Fibroblast of peridontal ligament (primary cell): Measurements from ENCODE around the gene TFF2.

ENCODE experiments used
- DNase-seq: peaks from one replicate; pipeline ENCODE4 v3.0.0-alpha.2; 2010; ENCODE audit errors: extremely low read depth

Gene TFF2

GRCh38 chr21:42350927-42351426, at the start of gene TFF2:
Gene TFF2 (minus strand): TSS chr21:42350994. CDS start chr21:42350957, 37 bp downstream.
- no peak for DNase-seq

DNA sequence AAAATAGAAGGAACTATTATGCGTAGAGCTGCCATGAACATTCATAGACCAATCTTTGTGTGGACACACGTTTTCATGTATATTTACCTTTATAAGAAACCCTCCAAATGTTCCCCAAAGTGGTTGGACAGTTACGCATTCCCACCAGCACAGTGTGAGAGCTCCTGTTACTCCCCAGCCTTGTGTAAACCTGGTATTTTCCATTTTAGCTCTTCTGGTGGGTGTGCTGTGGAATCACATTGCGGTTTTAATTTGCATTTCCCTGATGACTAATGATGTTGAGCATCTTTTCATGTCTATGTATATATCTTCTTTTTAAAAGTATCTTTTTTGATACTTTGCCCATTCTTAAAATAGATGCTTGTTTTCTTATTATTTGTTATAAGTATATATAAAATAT, 49.7 kb upstream of the TFF2 start:
- no peak for DNase-seq

- no peak for DNase-seq
These were observed 47.7 kb upstream of the TFF2 start for GRCh38 chr21:42398436-42399028.

DNA sequence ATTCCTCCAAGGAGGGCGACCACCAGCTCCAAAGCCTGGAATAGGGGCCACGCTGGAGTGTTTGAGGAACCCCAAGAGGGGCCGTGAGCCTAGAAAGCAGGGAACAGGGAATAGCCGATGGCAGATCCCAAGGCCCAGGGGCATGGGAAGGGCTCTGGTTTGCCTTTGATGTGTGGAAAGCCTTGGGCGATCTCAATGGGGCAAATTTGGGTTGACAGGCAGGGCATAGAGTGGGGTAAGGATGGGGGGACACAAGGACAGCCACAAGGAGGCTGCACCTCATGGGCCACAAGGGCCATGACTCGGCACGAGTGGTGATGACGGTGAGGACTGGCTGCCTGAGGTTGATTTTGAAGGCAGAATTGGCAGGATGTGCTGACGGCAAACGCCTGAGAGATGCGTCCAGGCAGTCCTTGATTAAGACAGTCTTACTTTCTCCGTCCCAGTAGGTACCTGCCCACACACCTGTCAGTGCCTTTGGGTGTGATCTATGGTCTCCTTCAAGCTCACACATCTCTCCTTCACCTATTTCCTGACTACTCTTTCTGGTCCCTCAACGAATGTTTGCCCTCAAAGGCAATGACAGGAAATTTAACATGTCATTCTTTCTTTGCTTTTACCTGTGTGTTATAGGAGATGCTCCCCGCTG, 47.1 kb upstream of the TFF2 start:
- no peak for DNase-seq

DNA sequence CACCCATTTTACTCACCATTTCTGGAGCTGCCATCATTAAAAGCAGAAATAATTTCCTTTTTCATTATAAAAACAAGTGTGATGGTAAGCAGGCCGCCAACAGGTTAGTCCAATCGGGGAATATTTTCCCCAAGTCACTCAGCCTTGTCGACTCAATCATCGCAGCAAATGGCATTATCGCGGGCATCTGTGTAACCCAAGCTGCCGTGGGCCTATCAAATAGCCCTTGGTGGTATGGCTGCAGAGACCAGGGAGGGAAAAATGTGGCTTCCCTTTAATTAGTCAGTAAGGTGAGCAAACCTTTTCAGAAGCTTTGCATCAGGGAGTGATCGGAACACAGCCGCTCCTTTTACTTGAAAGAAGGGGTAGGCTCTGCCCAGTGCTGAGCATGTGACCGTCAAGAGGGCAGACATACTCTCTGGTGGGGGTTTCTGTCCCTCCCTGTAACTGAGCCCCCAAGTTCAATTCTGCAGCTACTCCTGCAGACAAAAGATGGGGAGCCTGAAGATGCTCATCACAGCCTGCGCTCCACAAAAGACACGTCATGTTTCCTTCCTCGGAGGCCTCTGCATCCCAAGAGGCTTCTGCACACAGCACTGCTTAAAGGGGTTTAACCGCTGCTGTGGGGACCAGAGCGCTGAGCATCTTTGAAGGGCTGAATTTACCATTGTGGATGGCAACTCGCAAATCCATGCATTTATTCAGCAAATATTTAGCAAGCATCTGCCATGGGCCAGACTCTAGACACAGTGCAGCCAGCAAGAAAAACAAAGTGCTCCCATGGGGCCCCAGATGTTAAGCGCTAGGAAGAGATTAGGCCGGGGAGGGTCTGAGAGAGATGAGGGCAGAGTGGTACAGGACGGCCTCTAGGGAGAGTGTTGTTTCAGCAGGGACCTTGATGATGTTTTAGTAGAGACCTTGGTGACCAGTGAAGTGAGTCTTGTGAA, 46.3 kb upstream of the TFF2 start:
- DNase-seq, result no peak

DNA sequence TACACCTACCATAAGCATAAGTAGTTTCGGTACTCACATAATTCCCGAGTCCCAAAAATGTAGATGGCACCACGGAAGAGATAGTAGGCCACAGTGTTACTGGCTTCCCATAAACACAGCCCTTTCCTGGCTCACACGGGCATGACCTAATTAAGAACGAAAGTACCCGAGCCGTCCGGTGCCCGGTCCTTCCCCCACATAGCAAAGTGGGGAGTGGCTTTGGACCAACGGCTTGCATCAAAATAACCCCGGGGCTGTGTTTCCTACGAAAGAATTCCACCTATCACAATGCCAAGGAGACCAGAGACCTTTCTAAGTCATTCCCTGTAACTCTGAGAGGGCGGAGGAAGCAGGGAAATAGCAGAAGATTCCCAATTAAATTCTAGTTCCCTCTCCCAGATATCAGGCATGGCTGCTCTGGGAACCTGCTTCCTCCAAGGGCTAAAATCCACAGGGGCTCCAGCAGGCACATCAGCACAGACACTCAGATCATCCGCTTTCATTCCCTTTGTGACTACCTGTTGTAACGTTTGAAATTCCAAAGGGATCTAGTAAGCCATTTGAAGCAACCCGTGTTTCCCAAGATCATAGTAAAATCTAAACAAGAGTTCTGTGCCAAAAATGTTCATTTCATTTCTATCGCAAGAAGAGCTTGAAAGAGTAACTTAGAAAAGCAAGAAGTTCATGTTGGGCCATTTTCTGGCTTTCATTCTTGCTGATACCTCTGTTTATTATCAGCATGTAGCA, 45.3 kb upstream of the TFF2 start, which contains the start of gene TMPRSS3:
TSS of gene TMPRSS3 (minus strand) at position 148 of the 747 bp plus-strand sequence. CDS start 635 bp downstream, outside the sequence.
- no peak for DNase-seq

- no peak for DNase-seq
These were observed 44.5 kb upstream of the TFF2 start for GRCh38 chr21:42395302-42395701.

DNA sequence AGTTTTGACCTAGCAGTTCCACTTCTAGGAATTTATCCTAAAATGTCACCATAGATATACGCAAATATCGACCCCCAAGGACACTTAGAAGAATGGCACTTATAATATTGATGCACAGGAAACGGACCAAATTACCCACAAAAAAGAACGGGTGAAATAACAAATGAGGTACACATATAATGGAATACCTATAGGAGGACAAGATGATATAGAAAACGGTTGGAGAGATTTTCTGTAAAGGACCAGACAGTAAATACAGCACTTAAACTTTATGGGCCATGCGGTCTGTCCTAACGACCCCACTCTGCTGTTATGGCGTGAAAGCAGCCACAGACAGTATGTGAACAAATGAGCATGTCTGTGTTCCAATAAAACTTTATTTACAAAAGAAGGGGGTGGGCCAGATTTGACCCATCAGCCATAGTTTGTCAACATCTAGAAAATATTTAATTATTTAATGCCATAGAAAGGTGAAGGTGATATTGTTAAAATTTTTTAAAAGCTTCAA, 42.7 kb upstream of the TFF2 start:
- no peak for DNase-seq

GRCh38 chr21:42392731-42393442, 42.1 kb upstream of the TFF2 start:
- DNase-seq, result no peak

GRCh38 chr21:42391297-42391696, 40.5 kb upstream of the TFF2 start:
- no peak for DNase-seq

DNA sequence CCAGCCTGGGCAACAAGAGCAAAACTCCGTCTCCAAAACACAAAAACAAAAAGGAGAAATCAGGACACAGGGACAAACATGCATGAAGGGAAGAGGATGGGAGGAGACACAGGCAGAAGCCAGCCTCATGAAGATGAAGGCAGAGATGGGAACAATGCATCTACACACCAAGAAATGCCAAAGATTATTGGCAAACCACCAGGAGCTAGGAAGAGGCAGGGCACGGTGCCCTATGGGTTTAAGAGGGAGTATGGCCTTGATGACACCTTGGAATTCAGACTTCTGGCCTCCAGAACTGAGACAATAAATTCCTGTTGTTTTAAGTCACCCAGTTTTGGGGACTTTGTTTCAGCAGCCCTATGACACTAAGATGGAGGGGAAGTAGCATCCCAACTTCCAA, 39.9 kb upstream of the TFF2 start:
- no peak for DNase-seq

DNA sequence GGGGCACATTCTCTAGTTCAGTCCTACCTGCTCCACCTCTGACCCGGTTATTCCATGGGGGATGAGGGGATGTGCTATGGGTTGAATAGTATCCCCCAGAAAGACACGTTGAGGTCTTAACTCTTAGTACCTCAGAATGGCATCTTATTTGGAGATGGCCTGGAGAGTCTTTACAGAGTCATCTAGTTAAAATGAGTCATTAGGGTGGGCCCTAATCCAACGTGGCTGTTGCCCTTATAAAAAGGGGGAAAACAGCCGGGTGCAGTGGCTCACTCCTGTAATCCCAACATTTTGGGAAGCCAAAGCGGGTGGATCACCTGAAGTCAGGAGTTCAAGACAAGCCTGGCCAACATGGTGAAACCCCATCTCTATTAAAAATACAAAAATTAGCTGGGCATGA, 39.4 kb upstream of the TFF2 start:
- no peak for DNase-seq

- DNase-seq, result no peak
These were observed 38.6 kb upstream of the TFF2 start for GRCh38 chr21:42389449-42389835.

GRCh38 chr21:42388740-42389448, 38.1 kb upstream of the TFF2 start:
- DNase-seq, result no peak

- DNase-seq, result no peak
These were observed 37.1 kb upstream of the TFF2 start for GRCh38 chr21:42387843-42388340.

- DNase-seq, result no peak
These were observed 36.4 kb upstream of the TFF2 start for GRCh38 chr21:42387164-42387563.

DNA sequence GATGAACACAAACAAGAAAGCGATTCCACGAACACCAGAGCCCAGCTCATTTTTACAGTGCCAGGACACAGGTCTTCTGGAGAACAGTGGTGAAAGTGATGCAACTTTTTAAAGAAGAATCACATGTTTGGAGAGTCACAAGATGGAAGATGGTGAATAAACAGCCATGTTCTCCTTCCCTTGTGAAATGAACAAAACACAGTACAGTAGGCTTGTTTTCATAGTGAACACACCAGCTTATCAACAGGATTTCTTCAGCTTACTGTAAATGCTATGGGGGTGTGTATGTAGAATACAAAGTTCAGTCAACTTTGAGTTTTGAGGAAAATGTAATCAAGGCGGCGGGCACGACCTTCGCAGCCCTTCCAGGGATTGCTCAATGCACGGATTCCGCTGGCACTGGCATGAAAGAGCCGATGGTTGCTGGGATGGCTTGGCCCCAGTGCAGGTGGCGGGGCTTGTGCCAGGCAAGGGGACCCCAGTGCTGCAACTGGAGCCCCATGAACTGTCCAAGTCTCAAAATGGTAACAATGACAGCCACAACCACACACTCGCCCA, 35.3 kb upstream of the TFF2 start:
- no peak for DNase-seq

- no peak for DNase-seq
These were observed 34.8 kb upstream of the TFF2 start for GRCh38 chr21:42385619-42386018.

- no peak for DNase-seq
These were observed 34.2 kb upstream of the TFF2 start for GRCh38 chr21:42384989-42385388.
